HG02852 (cell line): ENCODE data around the gene MTF1.

Experiments used
- ATAC-seq: cut with Tn5 transposase; IDR thresholded peaks from one replicate; pipeline ENCODE4 v1.9.1; 2021; ENCODE audit warnings: mild to moderate bottlenecking, moderate library complexity; ENCODE audit not compliant: unreplicated experiment

MTF1 gene

GRCh38 chr1:37831809-37832208 is 27.6 kb downstream of the MTF1 start:
- no peak for ATAC-seq

- ATAC-seq: no peak
These were observed 28.3 kb downstream of the MTF1 start for GRCh38 chr1:37831109-37831508.

- no peak for ATAC-seq
These were observed 30.9 kb downstream of the MTF1 start for GRCh38 chr1:37828410-37829074.

GRCh38 chr1:37825506-37825905 is 33.9 kb downstream of the MTF1 start:
- no peak for ATAC-seq

- no peak for ATAC-seq
These were observed 35.4 kb downstream of the MTF1 start for GRCh38 chr1:37824001-37824400.

- no peak for ATAC-seq
These were observed 36.2 kb downstream of the MTF1 start for GRCh38 chr1:37822906-37823815.

GRCh38 chr1:37821481-37821880 is 37.9 kb downstream of the MTF1 start:
- ATAC-seq: no peak

GRCh38 chr1:37817481-37817880 is 41.9 kb downstream of the MTF1 start:
- ATAC-seq: no peak

GRCh38 chr1:37814252-37814651 is 45.1 kb downstream of the MTF1 start:
- ATAC-seq: no peak

- no peak for ATAC-seq
These were observed 45.8 kb downstream of the MTF1 start for GRCh38 chr1:37813529-37814145.

- ATAC-seq: no peak
These were observed 48.3 kb downstream of the MTF1 start for GRCh38 chr1:37811027-37811655.

- ATAC-seq: no peak
These were observed 49.5 kb downstream of the MTF1 start for GRCh38 chr1:37809942-37810341.

- ATAC-seq: peak; percentile 26
These were observed 50.7 kb downstream of the MTF1 start for GRCh38 chr1:37808369-37809319.

GRCh38 chr1:37807555-37808368 is 51.6 kb downstream of the MTF1 start, which contains the start of the genes C1orf122 and YRDC:
Gene C1orf122 (plus strand): TSS chr1:37807790. CDS start chr1:37808405, 615 bp downstream.
Gene YRDC (minus strand): TSS chr1:37808208. CDS start chr1:37808180, 28 bp downstream.
- peak; percentile 88 for ATAC-seq

- ATAC-seq: no peak
These were observed 52.2 kb downstream of the MTF1 start for GRCh38 chr1:37807220-37807554.

GRCh38 chr1:37802439-37802838 is 57.0 kb downstream of the MTF1 start:
- no peak for ATAC-seq

- no peak for ATAC-seq
These were observed 61.5 kb downstream of the MTF1 start for GRCh38 chr1:37797750-37798345.

GRCh38 chr1:37795340-37796125 is 63.9 kb downstream of the MTF1 start:
- ATAC-seq: no peak
